Upper lobe of left lung (tissue), 6 donors: ENCODE data around the gene UBE2Q2. TPM values are rescaled to one million over a fixed set of nuclear protein-coding genes. Genes with fewer than 3 reads are reported as not detected.
"Not testable (repeated sequence)": the region's sequence is repeated elsewhere in the genome, so short reads cannot be mapped to it uniquely, and the experiment has no call there.

Experiments used
- ATAC-seq, 2 donors: fragments of 200-7000 bp; cut with Tn5 transposase; one replicate each; pipeline ENCODE4 v1.9.1; 2022; ENCODE audit warnings: mild to moderate bottlenecking in 2 of 2, moderate library complexity in 2 of 2; ENCODE audit not compliant: low FRiP score in 2 of 2
- DNase-seq, 2 donors: peaks; one replicate each; pipeline ENCODE4 v3.0.0-alpha.2; 2019 to 2020
- H3K27ac ChIP-seq, 4 donors: fragments of 200-600 bp; sonication (generic); one replicate each; pipeline ENCODE4 v1.5.1; 2016 to 2019
- H3K27me3 ChIP-seq, 4 donors: fragments of 200-600 bp; sonication (generic); one replicate each; pipeline ENCODE4 v1.5.1; 2017 to 2019
- H3K36me3 ChIP-seq, 4 donors: fragments of 200-600 bp; sonication (generic); one replicate each; pipeline ENCODE4 v1.5.1; 2016 to 2019
- H3K4me1 ChIP-seq, 4 donors: fragments of 200-600 bp; sonication (generic); one replicate each; pipeline ENCODE4 v1.5.1; 2018 to 2019
- H3K4me3 ChIP-seq, 4 donors: fragments of 200-600 bp; sonication (generic); one replicate each; pipeline ENCODE4 v1.5.1; 2017 to 2019; ENCODE audit warnings: mild to moderate bottlenecking in 2 of 4, moderate library complexity in 1 of 4
- H3K9me3 ChIP-seq, 4 donors: fragments of 200-600 bp; sonication (generic); one replicate each; pipeline ENCODE4 v1.5.1; 2018 to 2019
- EP300 ChIP-seq, 4 donors: sonication (generic); formaldehyde crosslinking; IDR thresholded peaks; one replicate each; pipeline ENCODE4 v1.5.1; 2017; ENCODE audit warnings: antibody characterized with exemption in 4 of 4, control low read depth in 2 of 4
- POLR2A ChIP-seq, 4 donors: fragments of 450-650 bp; IDR thresholded peaks; one replicate each; pipeline ENCODE4 v1.5.1; 2016 to 2017; ENCODE audit warnings: antibody characterized with exemption in 4 of 4, mild to moderate bottlenecking in 2 of 4
- POLR2AphosphoS5 ChIP-seq, 2 donors: sonication (generic); formaldehyde crosslinking; IDR thresholded peaks; one replicate each; pipeline ENCODE4 v1.5.1; 2017; ENCODE audit warnings: antibody characterized with exemption in 2 of 2
- WGBS, 2 donors: methylation state at CpG; one replicate each; pipeline ENCODE4 v1.1.5; 2017 to 2018; 5-methylcytosine and 5-hydroxymethylcytosine counted together
- total RNA-seq, 6 donors: library from RNA; depleted of rRNA in 4 of 6; stranded (reverse); fragments of >200 nt in 4 of 6; gene quantifications; one replicate each; pipeline versions ENCODE4 v1.1.0 to v1.2.1, GENCODE V29; 2016 to 2021
- TF ChIP-seq, protein P1 (sequence below), 6 experiments: fragments of 450-650 bp in 4 of 6; fragments of 200-600 bp in 2 of 6; sonication (generic) in 2 of 6; IDR thresholded peaks; one replicate each; pipeline ENCODE4 v1.5.1; 2016 to 2019; ENCODE audit warnings: antibody characterized with exemption in 6 of 6
- donor health status: DM: no; HTN: no; CAD: no; lungs with moderate emphysema.
- donor health status: DM: no; HTN: yes; CAD: no; lungs with severe emphysema.

UBE2Q2 gene
- total RNA-seq, 6 donors from 2014 or later, result 16.5 to 37.7 (median 29.3) TPM

DNA sequence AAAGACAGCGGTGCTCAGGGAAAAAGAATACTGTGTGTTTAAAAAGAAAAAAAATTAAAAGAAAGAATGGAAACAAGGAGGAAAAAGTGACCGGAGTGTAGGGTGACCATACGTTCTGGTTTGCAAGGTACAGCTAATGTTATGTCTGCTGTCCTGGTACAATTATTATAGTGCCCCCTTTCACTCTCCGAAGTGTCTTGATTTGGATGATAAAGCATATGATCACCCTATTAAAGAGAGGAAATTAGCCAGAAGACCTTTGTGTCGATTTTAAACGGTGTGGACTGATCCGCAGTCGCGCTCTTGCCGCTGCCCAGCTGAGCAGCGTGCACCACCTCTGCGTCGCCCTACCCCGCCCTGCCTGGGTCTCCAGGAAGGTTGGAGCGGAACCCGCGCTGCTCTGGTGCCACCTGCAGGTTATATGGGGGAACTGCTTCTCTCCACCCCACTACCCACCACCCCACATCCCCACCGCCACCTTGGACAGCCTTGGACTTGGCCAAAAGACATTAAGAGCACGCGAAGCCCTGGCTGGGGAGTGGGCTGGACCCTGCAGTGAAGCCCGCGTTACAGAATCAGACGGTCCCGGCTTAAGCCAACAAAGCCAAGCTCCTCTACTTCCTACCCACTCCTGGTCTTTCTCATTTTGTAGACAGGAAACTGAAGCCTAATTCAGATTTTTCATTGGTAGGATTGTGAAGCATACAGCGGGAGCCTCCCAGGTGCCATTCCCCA is 41.2 kb upstream of the UBE2Q2 start:
- peak overlapping the region in 1 of 4 donors; percentile 19 for H3K4me3 ChIP-seq
- TF ChIP-seq EP300 (IDR thresholded peaks at IDR 0.05) (no peak), POLR2A (IDR thresholded peaks at IDR 0.05) (no peak), POLR2AphosphoS5 (IDR thresholded peaks at IDR 0.05) (no peak)
- TF ChIP-seq, protein P1, sequence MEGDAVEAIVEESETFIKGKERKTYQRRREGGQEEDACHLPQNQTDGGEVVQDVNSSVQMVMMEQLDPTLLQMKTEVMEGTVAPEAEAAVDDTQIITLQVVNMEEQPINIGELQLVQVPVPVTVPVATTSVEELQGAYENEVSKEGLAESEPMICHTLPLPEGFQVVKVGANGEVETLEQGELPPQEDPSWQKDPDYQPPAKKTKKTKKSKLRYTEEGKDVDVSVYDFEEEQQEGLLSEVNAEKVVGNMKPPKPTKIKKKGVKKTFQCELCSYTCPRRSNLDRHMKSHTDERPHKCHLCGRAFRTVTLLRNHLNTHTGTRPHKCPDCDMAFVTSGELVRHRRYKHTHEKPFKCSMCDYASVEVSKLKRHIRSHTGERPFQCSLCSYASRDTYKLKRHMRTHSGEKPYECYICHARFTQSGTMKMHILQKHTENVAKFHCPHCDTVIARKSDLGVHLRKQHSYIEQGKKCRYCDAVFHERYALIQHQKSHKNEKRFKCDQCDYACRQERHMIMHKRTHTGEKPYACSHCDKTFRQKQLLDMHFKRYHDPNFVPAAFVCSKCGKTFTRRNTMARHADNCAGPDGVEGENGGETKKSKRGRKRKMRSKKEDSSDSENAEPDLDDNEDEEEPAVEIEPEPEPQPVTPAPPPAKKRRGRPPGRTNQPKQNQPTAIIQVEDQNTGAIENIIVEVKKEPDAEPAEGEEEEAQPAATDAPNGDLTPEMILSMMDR (IDR thresholded peaks at IDR 0.05), result peak; percentile 73 to 95 (median 88)
- no peaks in the 10 kb centered on the region for H3K36me3 ChIP-seq
- peak; percentile 86 to 88 for DNase-seq
- H3K27me3 ChIP-seq, result no peaks in the 10 kb centered on the region
- peaks cover 6 to 9% (median 6%) of the 10 kb centered on the region in 4 donors for H3K4me1 ChIP-seq
- no peaks in the 10 kb centered on the region for H3K9me3 ChIP-seq
- WGBS, 2 donors, result 7 to 8% methylated on average over 17 to 25 of the region's 25 CpGs
- peak; percentile 98 to 99 for ATAC-seq
- H3K27ac ChIP-seq, result no peak overlapping the region

DNA sequence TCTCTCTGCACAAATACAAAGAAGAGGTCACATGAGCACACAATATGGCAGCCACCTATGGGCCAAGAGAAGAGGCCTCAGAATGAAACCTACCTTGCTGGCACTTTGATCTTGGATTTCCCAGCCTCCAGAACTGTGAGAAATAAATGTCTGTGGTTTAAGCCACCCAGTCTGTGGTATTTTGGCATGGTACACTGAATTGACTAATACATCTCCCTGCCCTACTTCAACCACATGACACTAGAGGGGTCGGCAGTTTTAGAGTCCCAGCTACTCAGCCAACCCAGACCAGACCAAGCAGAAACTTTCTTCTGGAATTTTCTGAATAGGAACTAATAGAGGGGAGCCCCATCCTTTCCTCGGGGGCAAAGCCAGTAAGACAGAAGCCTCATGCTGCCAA is 35.8 kb upstream of the UBE2Q2 start:
- H3K9me3 ChIP-seq, H3K27me3 ChIP-seq, ATAC-seq, H3K36me3 ChIP-seq, H3K27ac ChIP-seq, DNase-seq, H3K4me3 ChIP-seq, H3K4me1 ChIP-seq: not testable (repeated sequence)
- WGBS, 2 donors, result 43 to 77% methylated on average over 2 of the region's 2 CpGs

DNA sequence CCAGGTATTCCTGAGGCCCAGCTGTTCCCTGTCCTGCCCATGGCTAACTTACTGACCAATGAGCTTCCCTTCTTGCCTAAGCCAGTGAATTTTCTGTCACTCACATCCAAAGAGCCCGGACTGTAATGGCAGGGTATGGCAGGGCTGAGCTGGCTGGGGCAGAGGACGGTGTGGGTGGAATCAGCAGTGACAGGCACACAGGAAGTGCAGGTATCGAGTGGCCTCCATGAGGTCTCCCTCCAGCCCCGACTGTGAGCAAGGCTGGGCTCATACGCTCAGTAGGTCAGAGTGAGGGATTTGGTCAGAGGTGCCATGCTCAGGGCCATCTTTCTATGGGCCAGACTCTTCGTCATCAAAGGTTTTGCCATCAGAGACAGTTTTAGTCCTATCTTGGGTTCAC is 35.2 kb upstream of the UBE2Q2 start:
- 81 to 87% methylated on average over 6 of the region's 6 CpGs for WGBS, 2 donors
- not testable (repeated sequence) for ATAC-seq

DNA sequence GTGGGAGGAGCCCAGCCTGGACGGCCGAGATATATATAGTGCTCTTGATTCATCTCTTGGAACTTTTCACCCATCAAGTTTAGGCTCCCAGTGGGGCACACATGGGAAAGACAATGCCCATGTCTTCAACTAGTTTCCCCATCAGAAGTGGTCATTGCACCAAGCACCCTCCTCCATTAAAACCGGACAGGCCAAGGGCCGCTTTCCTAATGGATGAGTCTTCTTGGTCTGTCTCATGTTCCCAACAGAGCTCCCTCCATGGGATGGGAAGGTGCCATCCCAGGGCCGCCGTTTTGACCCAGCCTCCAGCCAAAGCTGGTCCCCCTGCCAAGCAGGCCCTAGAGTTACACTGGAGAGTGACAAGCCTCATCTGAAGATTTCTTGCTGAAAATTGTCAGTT is 34.7 kb upstream of the UBE2Q2 start:
- no peaks in the 10 kb centered on the region for H3K4me1 ChIP-seq
- no peak for ATAC-seq
- WGBS, 2 donors, result 80 to 90% methylated on average over 6 of the region's 6 CpGs
- no peak for DNase-seq
- no peak overlapping the region for H3K4me3 ChIP-seq
- no peak for TF ChIP-seq EP300 (IDR thresholded peaks at IDR 0.05)
- TF ChIP-seq POLR2A (IDR thresholded peaks at IDR 0.05), result no peak
- TF ChIP-seq, protein P1 (IDR thresholded peaks at IDR 0.05), result no peak
- no peak for TF ChIP-seq POLR2AphosphoS5 (IDR thresholded peaks at IDR 0.05)
- no peaks in the 10 kb centered on the region for H3K27me3 ChIP-seq
- H3K9me3 ChIP-seq, result no peaks in the 10 kb centered on the region
- H3K36me3 ChIP-seq, result no peaks in the 10 kb centered on the region
- no peak overlapping the region for H3K27ac ChIP-seq

More for the DNA sequence above, 35.2 kb upstream of the UBE2Q2 start:
- not testable (repeated sequence) for H3K36me3 ChIP-seq, H3K27ac ChIP-seq, H3K4me1 ChIP-seq, H3K27me3 ChIP-seq, H3K4me3 ChIP-seq, H3K9me3 ChIP-seq, DNase-seq

DNA sequence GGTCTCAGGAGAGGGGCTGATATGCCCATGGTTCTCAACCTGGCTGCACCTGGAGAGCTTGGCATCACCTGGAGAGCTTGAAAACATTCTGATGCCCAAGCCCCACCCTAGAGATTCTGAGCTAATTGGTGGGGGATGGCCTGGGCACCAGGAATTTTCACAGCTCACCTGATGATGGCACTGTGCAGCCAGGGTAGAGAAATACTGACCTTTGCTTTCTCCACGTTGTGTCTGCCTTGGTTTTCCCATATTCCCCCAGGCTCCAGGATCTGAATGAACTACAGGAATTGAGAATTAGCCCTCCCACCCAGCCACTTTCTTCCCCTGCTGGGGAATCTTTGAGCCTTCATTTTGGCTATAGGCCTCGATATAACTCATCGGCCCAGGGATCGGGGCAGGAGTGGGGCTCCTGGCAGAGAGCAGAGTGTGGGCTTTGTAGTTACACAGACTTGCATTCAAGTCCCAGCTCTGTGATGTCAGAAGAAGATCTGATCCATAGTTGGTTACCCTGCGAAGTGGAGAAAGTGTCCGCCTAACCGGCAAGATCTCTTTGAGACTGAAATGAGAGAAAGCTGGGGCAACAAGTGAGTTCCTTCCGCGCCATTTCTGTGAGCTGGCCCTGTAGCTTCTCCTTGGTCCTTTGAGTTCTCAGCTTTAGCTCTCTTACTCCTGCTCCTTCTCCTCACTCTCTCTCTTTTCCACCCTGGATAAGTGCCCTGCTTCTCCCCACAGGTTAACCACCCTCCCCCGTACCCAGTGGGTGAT is 33.1 kb upstream of the UBE2Q2 start:
- WGBS, 2 donors, result 76 to 80% methylated on average over 10 of the region's 10 CpGs
- ATAC-seq (peak; percentile 29 to 66), DNase-seq (no peak)
- no peaks in the 10 kb centered on the region for H3K4me1 ChIP-seq
- H3K9me3 ChIP-seq, result no peaks in the 10 kb centered on the region
- no peaks in the 10 kb centered on the region for H3K27me3 ChIP-seq
- no peaks in the 10 kb centered on the region for H3K36me3 ChIP-seq
- TF ChIP-seq, protein P1 (IDR thresholded peaks at IDR 0.05), result peak in 5 of 6 experiments; percentile 24 to 37 (median 37)
- no peak for TF ChIP-seq POLR2AphosphoS5 (IDR thresholded peaks at IDR 0.05)
- TF ChIP-seq POLR2A (IDR thresholded peaks at IDR 0.05), result no peak
- no peak for TF ChIP-seq EP300 (IDR thresholded peaks at IDR 0.05)
- no peak overlapping the region for H3K27ac ChIP-seq
- no peak overlapping the region for H3K4me3 ChIP-seq
